DND-41 (cell line): ENCODE measurements around the gene PICK1.
A peak's percentile ranks its signal among the peaks of the same experiment; 100 is the strongest.

Experiments used
- ATAC-seq: fragments of 200-7000 bp; cut with Tn5 transposase; 3 replicates; pipeline ENCODE4 v1.9.1; 2021; ENCODE audit warnings: low read depth; ENCODE audit not compliant: insufficient read depth
- DNase-seq: peaks from one replicate; pipeline ENCODE4 v3.0.0-alpha.2; 2020
- H2AFZ ChIP-seq: 2 replicates; pipeline ENCODE4 v1.6.0; 2012; ENCODE audit warnings: low read depth, low read length
- H3K27ac ChIP-seq: 2 replicates; pipeline ENCODE4 v1.5.1; 2012; ENCODE audit warnings: low read length, inconsistent platforms
- H3K27me3 ChIP-seq: fragments of 200-600 bp; sonication (generic); 2 replicates; pipeline ENCODE4 v1.6.0; 2012; ENCODE audit warnings: low read length, mild to moderate bottlenecking, inconsistent platforms; ENCODE audit not compliant: insufficient read depth, poor library complexity
- H3K36me3 ChIP-seq: 2 replicates; pipeline ENCODE4 v1.5.1; 2012; ENCODE audit warnings: low read length, inconsistent platforms; ENCODE audit not compliant: insufficient read depth
- H3K4me1 ChIP-seq: 2 replicates; pipeline ENCODE4 v1.5.1; 2012; ENCODE audit warnings: mild to moderate bottlenecking, low read length; ENCODE audit not compliant: insufficient read depth
- H3K4me2 ChIP-seq: 2 replicates; pipeline ENCODE4 v1.6.0; 2012; ENCODE audit warnings: mild to moderate bottlenecking, moderate library complexity, low read length, inconsistent platforms; ENCODE audit not compliant: insufficient read depth
- H3K4me3 ChIP-seq, 2 experiments: fragments of 200-600 bp in 1 of 2; shearing (Covaris generic) in 1 of 2; 2 replicates each; pipeline ENCODE4 v1.5.1; 2012 to 2016; ENCODE audit warnings: inconsistent platforms in 2 of 2, low read length in 2 of 2, mild to moderate bottlenecking in 2 of 2, low read depth in 1 of 2, moderate library complexity in 1 of 2
- H3K79me2 ChIP-seq: 2 replicates; pipeline ENCODE4 v1.6.0; 2012; ENCODE audit warnings: low read length, inconsistent platforms; ENCODE audit not compliant: insufficient read depth
- H3K9ac ChIP-seq: 2 replicates; pipeline ENCODE4 v1.6.0; 2012; ENCODE audit warnings: low read depth, mild to moderate bottlenecking, inconsistent platforms, low read length, moderate library complexity
- H3K9me3 ChIP-seq: 2 replicates; pipeline ENCODE4 v1.5.1; 2012; ENCODE audit warnings: low read length, moderate library complexity, mild to moderate bottlenecking, inconsistent platforms; ENCODE audit not compliant: insufficient read depth, severe bottlenecking
- H4K20me1 ChIP-seq: 2 replicates; pipeline ENCODE4 v1.6.0; 2012; ENCODE audit warnings: low read length; ENCODE audit not compliant: insufficient read depth
- EZH2 ChIP-seq: IDR thresholded peaks from 3 replicates; pipeline ENCODE4 v1.6.1; 2012; ENCODE audit warnings: borderline replicate concordance, low read depth, mild to moderate bottlenecking, moderate library complexity, low read length, inconsistent platforms; ENCODE audit not compliant: severe bottlenecking
- TF ChIP-seq, protein P1 (sequence below): IDR thresholded peaks from 2 replicates; pipeline ENCODE4 v1.5.1; 2012; ENCODE audit warnings: borderline replicate concordance, low read length, moderate library complexity, mild to moderate bottlenecking; ENCODE audit not compliant: poor library complexity, severe bottlenecking; ENCODE audit errors: extremely low read depth

PICK1 gene

DNA sequence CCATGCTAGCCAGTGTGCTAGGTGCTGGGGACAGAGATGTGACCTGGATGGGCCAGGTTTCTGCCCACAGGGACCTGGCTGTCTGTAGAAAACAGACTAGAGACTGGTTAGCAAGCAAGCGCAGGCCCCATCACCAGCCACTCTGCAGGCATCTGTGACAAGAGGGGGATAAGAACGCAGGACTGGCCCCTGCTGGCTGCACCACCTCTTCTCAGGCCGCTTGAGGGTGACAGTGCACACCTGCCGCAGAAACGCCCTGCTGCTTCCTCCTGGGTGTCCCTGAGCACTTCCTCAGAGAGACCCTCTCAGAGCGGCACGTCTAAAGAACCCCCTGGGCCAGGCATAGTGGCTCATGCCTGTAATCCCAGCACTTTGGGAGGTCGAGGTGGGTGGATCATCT is 5.9 kb upstream of the PICK1 start:
- Histone ChIP-seq H2AFZ (no peak overlapping the region), H3K4me2 (no peak overlapping the region), H3K27me3 (peaks cover 2% of the 10 kb centered on the region), H3K9me3 (no peaks in the 10 kb centered on the region), H3K4me3 (no peak overlapping the region), H3K4me1 (peaks cover 8% of the 10 kb centered on the region), H4K20me1 (peaks cover 5% of the 10 kb centered on the region; the same call in 1 of the 2 replicates), H3K9ac (no peak overlapping the region), H3K36me3 (no peaks in the 10 kb centered on the region), H3K79me2 (no peaks in the 10 kb centered on the region), H3K27ac (no peak overlapping the region)
- TF ChIP-seq EZH2 = no peak
- TF ChIP-seq, protein P1, sequence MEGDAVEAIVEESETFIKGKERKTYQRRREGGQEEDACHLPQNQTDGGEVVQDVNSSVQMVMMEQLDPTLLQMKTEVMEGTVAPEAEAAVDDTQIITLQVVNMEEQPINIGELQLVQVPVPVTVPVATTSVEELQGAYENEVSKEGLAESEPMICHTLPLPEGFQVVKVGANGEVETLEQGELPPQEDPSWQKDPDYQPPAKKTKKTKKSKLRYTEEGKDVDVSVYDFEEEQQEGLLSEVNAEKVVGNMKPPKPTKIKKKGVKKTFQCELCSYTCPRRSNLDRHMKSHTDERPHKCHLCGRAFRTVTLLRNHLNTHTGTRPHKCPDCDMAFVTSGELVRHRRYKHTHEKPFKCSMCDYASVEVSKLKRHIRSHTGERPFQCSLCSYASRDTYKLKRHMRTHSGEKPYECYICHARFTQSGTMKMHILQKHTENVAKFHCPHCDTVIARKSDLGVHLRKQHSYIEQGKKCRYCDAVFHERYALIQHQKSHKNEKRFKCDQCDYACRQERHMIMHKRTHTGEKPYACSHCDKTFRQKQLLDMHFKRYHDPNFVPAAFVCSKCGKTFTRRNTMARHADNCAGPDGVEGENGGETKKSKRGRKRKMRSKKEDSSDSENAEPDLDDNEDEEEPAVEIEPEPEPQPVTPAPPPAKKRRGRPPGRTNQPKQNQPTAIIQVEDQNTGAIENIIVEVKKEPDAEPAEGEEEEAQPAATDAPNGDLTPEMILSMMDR = no peak
- ATAC-seq (no peak), DNase-seq (no peak)

DNA sequence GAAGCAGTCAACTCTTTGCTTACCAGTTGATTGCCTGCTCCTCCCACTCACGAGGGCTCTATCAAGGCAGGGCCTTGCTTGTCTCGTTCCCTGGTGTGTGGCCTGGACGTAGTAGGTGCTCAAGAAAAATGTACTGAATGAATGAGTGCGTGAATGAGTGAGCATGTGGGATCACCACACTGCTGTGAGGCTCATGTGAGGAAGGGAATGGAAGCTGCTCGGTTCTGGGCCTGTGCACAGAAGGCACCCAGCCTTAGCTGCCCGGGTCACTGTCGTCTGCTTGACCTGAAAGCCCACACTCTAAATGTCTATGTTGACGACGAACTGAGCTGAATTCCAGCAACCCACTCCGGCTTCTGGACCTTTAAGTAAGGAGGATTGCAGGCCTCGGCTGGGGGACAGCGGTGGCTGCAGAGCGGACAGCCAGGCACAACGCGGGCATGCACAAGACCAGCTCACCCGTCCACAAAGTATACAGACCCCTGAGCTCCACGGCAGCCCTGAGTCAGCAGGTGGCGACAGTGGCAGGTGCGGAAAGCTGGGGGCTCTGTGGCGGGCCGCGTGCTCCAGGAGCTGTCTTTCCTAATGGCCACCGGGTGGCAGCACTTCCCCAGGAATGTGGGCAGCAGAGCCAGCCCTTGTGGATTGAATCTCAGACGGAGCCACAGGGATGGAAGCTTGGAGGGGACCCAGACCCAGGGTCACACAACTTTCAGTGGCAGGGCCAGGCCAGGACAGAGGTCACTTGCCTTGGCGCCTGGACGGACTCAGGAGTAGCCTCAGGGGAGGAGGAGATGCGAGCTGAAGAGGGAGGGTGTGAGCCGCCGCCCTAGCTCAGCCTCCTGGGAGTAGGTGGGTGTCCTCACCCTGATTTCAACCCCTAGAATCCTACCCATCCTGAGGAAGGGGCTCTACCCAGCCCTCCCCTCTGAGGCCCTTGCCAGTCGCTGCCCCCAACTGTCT is 5.0 kb upstream of the PICK1 start:
- no peak overlapping the region for H3K4me3 ChIP-seq
- peak overlapping the region; percentile 54; the same call in 1 of the 2 replicates for H2AFZ ChIP-seq
- no peaks in the 10 kb centered on the region for H3K36me3 ChIP-seq
- H3K4me1 ChIP-seq = peaks cover 8% of the 10 kb centered on the region
- TF ChIP-seq, protein P1 = peak; percentile 96
- no peak for TF ChIP-seq EZH2
- no peak overlapping the region for H3K9ac ChIP-seq
- peaks cover 2% of the 10 kb centered on the region for H3K27me3 ChIP-seq
- H3K4me2 ChIP-seq = peak overlapping the region; percentile 23; the same call in 1 of the 2 replicates
- H3K27ac ChIP-seq = no peak overlapping the region
- no peaks in the 10 kb centered on the region for H3K9me3 ChIP-seq
- DNase-seq = peak; percentile 79
- peaks cover 5% of the 10 kb centered on the region; the same call in 1 of the 2 replicates for H4K20me1 ChIP-seq
- no peaks in the 10 kb centered on the region for H3K79me2 ChIP-seq
- peak; percentile 98 for ATAC-seq

DNA sequence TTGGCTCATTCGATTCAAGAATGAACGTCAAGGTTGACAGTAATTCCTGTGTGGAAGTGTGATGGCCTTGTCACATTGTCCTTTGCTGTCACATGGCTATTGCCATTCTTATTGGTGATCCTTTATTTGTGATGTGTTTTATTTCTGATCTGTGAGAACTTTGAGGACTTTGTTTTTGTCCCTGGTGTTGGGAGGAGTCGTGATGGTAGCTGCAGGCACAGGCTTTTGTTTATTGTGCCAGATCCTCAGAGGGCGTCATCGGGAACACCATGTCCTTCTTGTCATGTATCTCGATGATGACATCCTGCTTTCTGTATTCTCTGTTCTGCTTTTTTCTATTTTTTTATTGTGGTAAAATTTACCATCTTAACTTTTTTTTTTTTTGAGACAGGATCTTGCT is 5.6 kb downstream of the PICK1 start:
- H3K27me3 ChIP-seq = peaks cover 7% of the 10 kb centered on the region
- H3K79me2 ChIP-seq = no peaks in the 10 kb centered on the region
- TF ChIP-seq EZH2 = no peak
- TF ChIP-seq, protein P1 = no peak
- no peak for DNase-seq
- no peaks in the 10 kb centered on the region for H3K9me3 ChIP-seq
- no peak overlapping the region for H3K4me2 ChIP-seq
- ATAC-seq = no peak
- no peak overlapping the region for H3K27ac ChIP-seq
- H3K4me1 ChIP-seq = no peaks in the 10 kb centered on the region
- no peak overlapping the region for H3K4me3 ChIP-seq
- no peak overlapping the region for H3K9ac ChIP-seq
- no peaks in the 10 kb centered on the region for H4K20me1 ChIP-seq
- H2AFZ ChIP-seq = no peak overlapping the region
- H3K36me3 ChIP-seq = no peaks in the 10 kb centered on the region
